Central memory CD8-positive, alpha-beta T cell (primary cell): ENCODE results near the gene UAP1L1.

Experiments
- ATAC-seq: fragments of 150-1000 bp; cut with Tn5 transposase; replicated peaks from 2 replicates; pipeline ENCODE4 v1.10.0; 2022; ENCODE audit warnings: mild to moderate bottlenecking, moderate FRiP score, moderate number of reproducible peaks; ENCODE audit not compliant: poor library complexity, severe bottlenecking; ENCODE audit errors: extremely low read depth
- DNase-seq, 2 donors: peaks; one replicate each; pipeline ENCODE4 v3.0.0; 2021; ENCODE audit warnings: low spot score in 2 of 2
- H3K27ac Mint-ChIP-seq: one replicate; pipeline ENCODE4 v1.8.0; 2022; ENCODE audit warnings: low read depth, mild to moderate bottlenecking, moderate library complexity, mixed read lengths
- H3K27me3 Mint-ChIP-seq: one replicate; pipeline ENCODE4 v1.8.0; 2022; ENCODE audit warnings: mixed read lengths
- H3K36me3 Mint-ChIP-seq: one replicate; pipeline ENCODE4 v1.8.0; 2022; ENCODE audit warnings: mild to moderate bottlenecking, moderate library complexity, mixed read lengths; ENCODE audit not compliant: insufficient read depth
- H3K4me1 Mint-ChIP-seq: one replicate; pipeline ENCODE4 v1.8.0; 2022; ENCODE audit warnings: mixed read lengths
- H3K4me3 Mint-ChIP-seq: one replicate; pipeline ENCODE4 v1.8.0; 2022; ENCODE audit warnings: mild to moderate bottlenecking, moderate library complexity, mixed read lengths
- H3K9me3 Mint-ChIP-seq: one replicate; pipeline ENCODE4 v1.8.0; 2022; ENCODE audit warnings: mixed read lengths

UAP1L1 gene

DNA sequence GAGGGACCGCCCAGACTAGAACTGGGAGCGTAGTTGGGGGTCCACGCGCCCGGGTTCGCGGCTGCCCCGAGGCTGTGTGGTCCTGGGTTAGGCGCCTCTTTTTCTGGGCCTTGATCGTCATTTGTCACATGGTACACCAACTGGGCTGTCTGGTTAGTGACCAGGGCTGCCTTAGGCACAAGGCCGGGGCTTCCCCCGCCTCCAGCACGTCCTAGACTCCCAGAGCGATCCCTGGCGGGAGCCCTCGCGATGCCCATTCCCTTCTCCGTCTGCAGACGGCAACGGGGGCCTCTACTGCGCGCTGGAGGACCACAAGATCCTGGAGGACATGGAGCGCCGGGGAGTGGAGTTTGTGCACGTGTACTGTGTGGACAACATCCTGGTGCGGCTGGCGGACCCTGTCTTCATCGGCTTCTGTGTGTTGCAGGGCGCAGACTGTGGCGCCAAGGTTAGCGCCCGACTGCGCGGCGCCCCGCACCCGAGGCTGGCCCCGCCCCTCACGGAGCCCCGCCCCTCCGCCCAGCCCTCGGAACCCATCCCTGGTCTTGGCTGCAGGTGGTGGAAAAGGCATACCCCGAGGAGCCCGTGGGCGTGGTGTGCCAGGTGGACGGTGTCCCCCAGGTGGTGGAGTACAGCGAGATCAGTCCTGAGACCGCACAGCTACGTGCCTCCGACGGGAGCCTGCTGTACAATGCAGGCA is 1.5 kb downstream of the UAP1L1 start:
- H3K4me1 Mint-ChIP-seq: no peaks in the 10 kb centered on the region
- H3K36me3 Mint-ChIP-seq: peaks cover 8% of the 10 kb centered on the region
- H3K4me3 Mint-ChIP-seq: peak overlapping the region; percentile 71
- H3K27me3 Mint-ChIP-seq: no peaks in the 10 kb centered on the region
- ATAC-seq (no peak), DNase-seq (no peak)
- H3K27ac Mint-ChIP-seq: no peak overlapping the region
- no peaks in the 10 kb centered on the region for H3K9me3 Mint-ChIP-seq

DNA sequence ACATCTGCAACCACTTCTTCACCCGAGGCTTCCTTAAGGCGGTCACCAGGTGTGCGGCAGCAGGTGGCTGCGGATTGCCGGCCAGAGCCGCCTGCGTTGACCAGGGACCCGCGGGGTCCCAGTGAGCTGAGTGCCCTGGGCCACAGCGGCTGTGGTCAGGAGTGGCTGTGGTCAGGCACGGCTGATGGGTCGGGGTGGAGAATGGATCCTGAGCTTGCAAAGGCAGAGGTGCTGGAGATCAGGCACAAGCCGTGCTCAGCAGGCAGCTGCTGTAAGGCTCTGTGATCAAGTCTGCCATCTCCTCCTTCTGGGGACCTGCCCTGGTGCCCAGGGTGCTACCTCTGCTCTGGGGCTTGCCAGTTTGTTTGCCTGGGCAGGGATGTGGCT is 2.1 kb downstream of the UAP1L1 start:
- no peak for ATAC-seq
- H3K9me3 Mint-ChIP-seq: no peaks in the 10 kb centered on the region
- DNase-seq: no peak
- H3K4me1 Mint-ChIP-seq: no peaks in the 10 kb centered on the region
- no peak overlapping the region for H3K27ac Mint-ChIP-seq
- H3K36me3 Mint-ChIP-seq: peaks cover 10% of the 10 kb centered on the region
- no peaks in the 10 kb centered on the region for H3K27me3 Mint-ChIP-seq
- peak overlapping the region; percentile 44 for H3K4me3 Mint-ChIP-seq

DNA sequence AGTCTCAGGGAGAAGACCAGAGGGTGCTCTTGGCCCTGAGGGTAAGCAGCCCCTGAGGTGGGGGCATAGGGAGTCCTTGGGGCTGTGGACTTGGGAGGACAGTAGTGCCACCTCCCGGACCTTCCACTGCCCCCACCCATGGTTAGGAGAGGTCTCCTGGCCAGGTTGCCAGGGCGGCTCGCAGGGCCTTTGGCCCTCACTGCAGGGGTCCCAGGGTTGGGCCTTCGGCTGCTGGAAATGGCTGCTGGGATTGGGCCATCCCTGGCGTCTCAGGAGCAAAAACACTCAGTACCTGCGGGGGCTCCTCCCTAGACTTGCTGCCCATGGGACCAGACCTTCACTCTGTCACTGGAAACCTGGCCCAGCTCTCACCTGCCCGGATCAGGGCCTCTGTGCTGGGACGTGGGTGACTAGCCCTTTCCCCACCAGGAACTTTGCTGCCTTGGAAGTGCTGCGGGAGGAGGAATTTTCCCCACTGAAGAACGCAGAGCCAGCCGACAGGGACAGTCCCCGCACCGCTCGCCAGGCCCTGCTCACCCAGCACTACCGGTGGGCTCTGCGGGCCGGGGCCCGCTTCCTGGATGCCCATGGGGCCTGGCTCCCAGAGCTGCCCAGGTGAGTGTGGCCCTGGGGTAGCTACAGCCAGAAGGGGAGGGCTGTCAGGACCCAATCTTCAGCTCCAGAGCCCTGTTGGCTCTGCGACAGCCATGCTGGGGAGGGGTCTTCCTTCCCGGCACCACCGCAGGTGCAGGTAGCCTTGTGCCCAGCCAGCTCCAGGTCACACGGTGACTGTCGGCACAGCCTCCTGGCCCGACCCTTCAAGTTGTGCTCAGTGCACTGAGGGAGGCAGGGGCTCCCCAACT is 3.2 kb downstream of the UAP1L1 start:
- H3K27ac Mint-ChIP-seq: no peak overlapping the region
- DNase-seq (no peak), ATAC-seq (no peak)
- H3K4me3 Mint-ChIP-seq: no peak overlapping the region
- H3K36me3 Mint-ChIP-seq: peaks cover 11% of the 10 kb centered on the region
- H3K4me1 Mint-ChIP-seq: peaks cover 1% of the 10 kb centered on the region
- H3K9me3 Mint-ChIP-seq: no peaks in the 10 kb centered on the region
- H3K27me3 Mint-ChIP-seq: no peaks in the 10 kb centered on the region

DNA sequence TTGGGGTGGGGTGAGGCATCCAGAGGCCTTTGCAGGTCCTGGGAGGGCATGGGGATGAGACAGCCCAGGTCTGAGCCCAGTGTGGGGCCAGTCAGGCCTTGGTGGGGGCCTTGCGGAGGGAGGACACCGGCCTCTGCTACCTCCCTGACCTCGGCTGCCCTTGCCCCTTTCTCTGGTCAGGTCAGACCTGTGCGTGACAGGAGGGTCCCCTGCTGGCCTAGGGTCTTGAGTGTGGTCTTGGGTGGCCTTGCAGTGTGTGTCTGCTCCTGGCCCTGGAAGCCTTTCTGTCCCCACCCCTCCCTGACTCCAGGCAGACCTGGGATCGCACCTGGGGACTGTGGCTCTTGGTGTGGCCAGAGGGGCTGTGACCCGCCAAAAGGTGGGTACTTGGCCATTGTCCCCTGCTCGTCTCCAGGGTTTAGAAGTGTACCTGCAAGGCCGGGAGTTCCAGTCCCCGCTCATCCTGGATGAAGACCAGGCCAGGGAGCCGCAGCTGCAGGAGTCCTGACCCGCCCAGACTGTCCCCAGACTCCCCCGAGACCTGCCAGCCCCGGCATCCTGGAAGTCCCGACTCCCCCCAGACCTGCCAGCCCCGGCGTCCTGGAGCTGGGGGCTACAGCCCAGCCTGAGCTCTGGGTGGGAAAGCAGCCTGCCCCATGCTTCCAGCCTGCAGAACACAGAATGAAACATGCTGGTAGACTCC is 5.1 kb downstream of the UAP1L1 start:
- Mint-ChIP-seq H3K4me1 (peaks cover 8% of the 10 kb centered on the region), H3K27me3 (no peaks in the 10 kb centered on the region), H3K36me3 (peaks cover 19% of the 10 kb centered on the region), H3K9me3 (no peaks in the 10 kb centered on the region), H3K4me3 (no peak overlapping the region), H3K27ac (no peak overlapping the region)
- DNase-seq (no peak), ATAC-seq (no peak)

DNA sequence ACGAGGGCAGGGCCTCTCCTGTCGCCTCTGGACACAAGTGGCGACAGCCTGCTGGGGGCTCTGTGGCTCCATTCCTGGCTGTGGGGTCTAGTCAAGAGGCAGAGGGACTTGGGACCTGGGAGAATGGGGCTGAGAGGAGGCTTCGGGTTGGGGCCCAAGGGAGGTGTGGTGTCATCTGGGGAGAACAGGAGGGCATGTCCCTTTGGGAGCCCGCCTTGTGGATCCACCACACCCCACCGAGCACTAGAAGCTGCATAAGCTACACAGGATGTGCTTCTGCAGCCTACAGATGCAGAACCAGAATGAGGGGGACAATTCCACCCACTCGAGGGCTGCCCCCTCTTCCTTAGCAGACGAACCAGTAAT is 5.6 kb downstream of the UAP1L1 start:
- H3K9me3 Mint-ChIP-seq: no peaks in the 10 kb centered on the region
- DNase-seq (no peak), ATAC-seq (no peak)
- peaks cover 23% of the 10 kb centered on the region for H3K36me3 Mint-ChIP-seq
- no peak overlapping the region for H3K27ac Mint-ChIP-seq
- no peaks in the 10 kb centered on the region for H3K27me3 Mint-ChIP-seq
- H3K4me1 Mint-ChIP-seq: peaks cover 13% of the 10 kb centered on the region
- no peak overlapping the region for H3K4me3 Mint-ChIP-seq

DNA sequence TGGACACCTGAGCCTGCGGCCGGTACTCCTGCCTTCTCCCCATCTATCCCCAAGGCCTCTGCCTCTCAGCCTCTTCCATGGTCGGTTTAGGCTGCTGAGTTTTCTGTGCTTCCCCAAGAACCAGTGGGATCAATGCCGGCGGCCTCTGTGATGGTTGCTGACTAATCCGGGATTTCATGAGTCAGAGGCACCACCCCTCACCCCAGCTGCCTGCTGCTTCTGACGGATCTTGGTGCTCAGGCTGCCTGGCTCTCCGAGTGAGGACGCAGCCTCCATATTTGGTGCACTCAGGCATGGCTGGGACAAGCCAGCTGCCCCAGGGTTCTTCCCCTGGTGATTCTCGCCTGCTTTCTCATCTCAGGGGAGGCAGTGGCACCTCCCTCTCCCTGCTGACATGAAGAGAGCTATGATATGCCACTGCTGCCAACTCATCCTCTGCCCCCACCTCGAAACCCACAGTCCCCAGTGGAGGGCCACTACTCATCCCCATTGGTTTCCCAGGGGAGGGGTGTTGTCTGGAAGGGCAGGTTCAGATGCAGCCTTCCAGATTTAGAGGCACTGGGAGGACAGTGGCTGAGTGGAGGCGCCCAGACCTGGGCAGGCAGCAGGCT is 6.2 kb downstream of the UAP1L1 start:
- Mint-ChIP-seq H3K27ac (no peak overlapping the region), H3K36me3 (peaks cover 23% of the 10 kb centered on the region), H3K27me3 (no peaks in the 10 kb centered on the region), H3K9me3 (no peaks in the 10 kb centered on the region), H3K4me1 (peaks cover 19% of the 10 kb centered on the region), H3K4me3 (no peak overlapping the region)
- no peak for ATAC-seq
- no peak for DNase-seq

DNA sequence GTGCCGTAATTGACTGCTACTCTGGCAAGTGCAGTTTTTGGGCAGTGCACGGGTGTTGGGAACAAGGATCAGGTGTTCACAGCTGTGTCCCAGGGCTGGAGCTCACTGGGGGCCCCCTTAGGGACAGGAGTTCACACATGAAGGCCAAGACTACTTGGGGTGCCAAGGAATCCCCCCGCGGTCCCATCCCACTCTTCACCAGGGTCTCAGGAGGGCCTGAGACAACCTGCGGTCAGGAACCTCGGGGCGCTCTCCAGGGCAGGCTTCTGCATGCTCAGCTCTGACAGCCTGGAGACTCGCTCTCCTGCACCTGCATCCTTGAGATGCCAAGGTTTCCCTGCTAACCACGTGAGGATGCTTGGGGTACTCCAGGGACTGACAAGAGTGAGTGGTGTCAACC is 7.2 kb downstream of the UAP1L1 start:
- no peak for ATAC-seq
- Mint-ChIP-seq H3K36me3 (peaks cover 30% of the 10 kb centered on the region), H3K4me1 (peaks cover 25% of the 10 kb centered on the region)

DNA sequence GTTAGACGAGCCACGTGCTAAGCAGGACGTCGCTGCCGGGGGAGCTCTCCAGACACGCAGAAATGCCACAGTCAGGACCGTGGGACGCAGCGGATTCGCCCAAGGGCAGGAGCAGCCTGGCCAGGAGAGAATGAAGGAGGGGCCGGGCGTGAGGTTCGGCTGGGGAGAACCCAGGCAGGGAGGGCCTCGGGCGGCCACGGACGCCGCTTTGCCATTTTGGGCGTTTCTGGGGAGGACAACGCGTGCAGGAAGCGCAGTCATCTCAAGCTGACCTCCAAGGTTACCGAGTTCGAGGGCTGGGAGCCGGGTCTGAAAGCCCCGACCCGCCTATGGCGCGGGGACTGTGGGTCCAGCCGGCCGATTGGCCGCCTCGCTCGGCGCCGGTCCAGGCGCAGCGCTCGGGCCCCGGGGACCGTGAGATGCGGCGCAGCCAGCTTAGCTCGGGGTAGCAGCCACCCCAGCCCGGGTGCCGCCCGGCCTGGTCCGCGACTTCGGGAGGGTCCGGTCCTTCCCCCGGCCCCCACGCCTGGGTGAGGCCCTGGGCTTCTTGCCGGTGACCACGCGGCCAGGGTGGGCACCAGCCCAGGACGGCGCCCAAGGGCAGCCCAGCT is 8.7 kb downstream of the UAP1L1 start:
- ATAC-seq: peak; percentile 1
- DNase-seq: no peak
- Mint-ChIP-seq H3K36me3 (peaks cover 29% of the 10 kb centered on the region), H3K27ac (peak overlapping the region; percentile 94), H3K27me3 (no peaks in the 10 kb centered on the region), H3K9me3 (no peaks in the 10 kb centered on the region), H3K4me3 (peak overlapping the region; percentile 88), H3K4me1 (peaks cover 31% of the 10 kb centered on the region)

More for the DNA sequence above, 7.2 kb downstream of the UAP1L1 start:
- Mint-ChIP-seq H3K4me3 (no peak overlapping the region), H3K27ac (no peak overlapping the region), H3K9me3 (no peaks in the 10 kb centered on the region), H3K27me3 (no peaks in the 10 kb centered on the region)
- no peak for DNase-seq

DNA sequence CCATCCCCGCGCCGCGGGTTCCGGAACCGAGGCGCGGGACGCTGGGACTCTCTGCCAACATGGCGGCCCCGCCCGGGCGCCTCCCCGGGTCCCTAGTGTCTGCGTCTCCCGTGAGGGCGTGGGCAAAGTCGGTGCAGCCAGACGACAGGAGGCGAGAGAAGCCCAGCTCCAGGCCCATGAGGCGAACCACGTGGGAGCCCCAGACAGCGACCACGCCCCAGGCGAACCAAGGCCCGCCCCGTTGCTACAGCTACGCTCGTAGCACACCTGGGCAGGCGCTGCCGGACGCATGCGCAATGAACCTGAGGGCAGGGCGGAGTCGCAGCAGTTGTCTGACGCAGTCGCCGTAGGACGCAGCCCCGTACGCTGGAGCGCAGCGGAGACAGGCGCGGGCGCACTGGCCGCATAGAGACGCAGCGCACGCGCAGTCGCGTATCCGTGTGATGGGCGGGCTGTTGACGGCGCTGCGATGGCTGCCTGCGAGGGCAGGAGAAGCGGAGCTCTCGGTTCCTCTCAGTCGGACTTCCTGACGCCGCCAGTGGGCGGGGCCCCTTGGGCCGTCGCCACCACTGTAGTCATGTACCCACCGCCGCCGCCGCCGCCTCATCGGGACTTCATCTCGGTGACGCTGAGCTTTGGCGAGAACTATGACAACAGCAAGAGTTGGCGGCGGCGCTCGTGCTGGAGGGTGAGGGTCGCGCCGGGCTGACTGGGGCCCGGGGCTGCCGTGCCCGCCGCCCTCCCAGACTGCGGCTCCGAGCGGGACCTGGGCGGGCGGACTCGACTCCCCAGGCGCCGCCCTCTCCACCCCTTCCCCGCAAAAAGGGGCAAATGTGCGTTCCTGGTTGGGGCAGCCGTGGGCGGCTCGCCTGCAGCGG is 9.5 kb downstream of the UAP1L1 start, which contains the start of gene MAN1B1:
Gene MAN1B1 (plus strand): TSS at position 455 of the 878 bp plus-strand sequence. CDS start 15 bp downstream, at position 470.
- ATAC-seq (peak; percentile 90), DNase-seq (peak; percentile 95 to 99)
- H3K36me3 Mint-ChIP-seq: peaks cover 28% of the 10 kb centered on the region
- no peaks in the 10 kb centered on the region for H3K27me3 Mint-ChIP-seq
- peaks cover 31% of the 10 kb centered on the region for H3K4me1 Mint-ChIP-seq
- peak within 1 kb of the TSS; percentile 94 for H3K27ac Mint-ChIP-seq
- no peaks in the 10 kb centered on the region for H3K9me3 Mint-ChIP-seq
- H3K4me3 Mint-ChIP-seq: peak within 1 kb of the TSS; percentile 88

DNA sequence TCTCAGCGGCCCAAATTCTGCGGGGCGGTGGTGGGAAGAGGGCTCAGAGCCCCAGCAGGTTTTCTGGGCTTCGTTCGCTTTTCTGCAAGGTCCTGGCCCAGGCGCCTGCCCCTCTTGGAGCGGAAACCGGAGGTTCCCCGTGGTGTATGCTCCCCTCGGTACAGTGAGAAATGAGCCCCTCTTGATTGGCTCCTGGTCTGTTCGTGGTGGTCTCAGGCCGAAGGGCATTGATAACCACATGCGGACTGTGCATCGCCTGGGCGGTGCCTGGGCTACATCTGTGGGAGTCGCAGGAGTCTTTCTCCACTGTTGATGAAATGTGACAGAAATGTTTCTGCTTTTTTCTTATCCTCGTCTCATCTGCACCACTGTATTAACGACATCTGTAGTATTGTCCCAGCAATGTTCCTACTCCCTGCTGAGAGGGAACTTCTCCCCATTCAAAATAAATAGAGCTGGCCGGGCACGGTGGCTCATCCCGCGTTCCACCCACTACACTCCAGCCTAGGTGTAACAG is 10.2 kb downstream of the UAP1L1 start:
- Mint-ChIP-seq H3K4me1 (peaks cover 31% of the 10 kb centered on the region), H3K36me3 (peaks cover 29% of the 10 kb centered on the region), H3K27ac (peak overlapping the region; percentile 91), H3K4me3 (peak overlapping the region; percentile 77), H3K9me3 (no peaks in the 10 kb centered on the region), H3K27me3 (no peaks in the 10 kb centered on the region)
- peak; percentile 1 for ATAC-seq
- DNase-seq: no peak

DNA sequence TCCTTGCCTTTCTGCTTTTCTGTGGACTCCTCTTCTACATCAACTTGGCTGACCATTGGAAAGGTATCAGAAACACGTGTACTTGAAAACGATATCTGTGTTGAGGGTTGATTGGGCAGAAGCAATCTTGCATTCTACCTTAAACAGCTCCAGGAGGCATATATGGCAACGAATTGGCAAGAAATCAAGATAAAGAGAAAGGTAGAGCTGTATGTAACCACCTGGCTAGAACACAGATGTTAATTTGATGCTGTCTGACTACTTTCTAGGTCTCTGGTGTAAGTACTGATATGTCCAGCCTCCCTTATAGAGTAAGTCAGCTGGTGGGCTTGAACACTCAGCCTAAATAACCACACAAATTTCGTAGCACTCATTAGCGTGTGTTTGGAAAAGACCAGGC is 10.8 kb downstream of the UAP1L1 start:
- ATAC-seq (no peak), DNase-seq (no peak)
- H3K4me1 Mint-ChIP-seq: peaks cover 31% of the 10 kb centered on the region
- peak overlapping the region; percentile 77 for H3K4me3 Mint-ChIP-seq
- H3K27me3 Mint-ChIP-seq: no peaks in the 10 kb centered on the region
- no peaks in the 10 kb centered on the region for H3K9me3 Mint-ChIP-seq
- peak overlapping the region; percentile 91 for H3K27ac Mint-ChIP-seq
- peaks cover 34% of the 10 kb centered on the region for H3K36me3 Mint-ChIP-seq
